GM11168 (cell line): ENCODE measurements around the gene C2CD4B.

ENCODE experiments used
- in situ Hi-C: fragments of 300-500 bp; cut with MboI; formaldehyde crosslinking; loops from one replicate; pipeline ENCODE4 v1.12.0; 2022; ENCODE audit warnings: low sequenced_read_pairs; ENCODE audit not compliant: unreplicated experiment

C2CD4B gene

DNA sequence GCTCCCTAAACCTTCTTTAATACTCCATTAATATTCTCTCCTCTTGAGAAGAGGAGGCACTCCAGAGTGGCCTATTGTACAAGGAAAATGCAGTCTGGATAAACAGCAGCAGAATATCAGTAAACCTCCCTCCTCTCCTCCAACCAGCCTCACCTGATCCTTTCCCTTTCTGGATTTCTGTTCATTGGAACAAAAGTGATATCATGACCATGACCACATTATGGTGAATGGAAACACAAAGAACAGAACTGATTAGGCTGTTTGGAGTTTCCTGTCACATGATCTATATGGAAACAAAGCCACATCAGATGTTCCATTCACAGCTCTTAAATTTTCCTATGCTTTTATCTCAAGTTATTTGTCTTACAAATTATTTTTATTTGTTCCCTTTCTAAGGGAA is 14.6 kb downstream of the C2CD4B start:
- in situ Hi-C loops, result no loop called here

DNA sequence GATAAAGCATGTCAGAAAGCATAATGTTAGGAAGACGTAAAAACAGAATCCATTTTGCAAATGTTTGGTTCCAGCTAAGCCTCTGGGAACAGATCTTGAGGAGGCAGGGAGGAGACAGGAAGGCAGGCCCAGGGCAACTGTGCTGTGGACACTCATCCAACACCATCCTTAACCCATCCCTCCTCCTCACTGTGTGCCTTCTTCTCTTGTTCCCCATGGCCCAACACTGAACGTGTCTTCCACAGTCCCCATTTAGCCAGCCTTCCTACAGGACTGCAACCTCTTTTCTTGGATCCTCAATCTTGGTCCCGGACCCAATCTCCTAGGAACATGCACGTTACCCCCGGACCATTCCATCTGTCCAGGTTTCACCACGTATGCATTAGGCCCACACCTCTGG is 15.4 kb downstream of the C2CD4B start:
- in situ Hi-C loops, result no loop called here

DNA sequence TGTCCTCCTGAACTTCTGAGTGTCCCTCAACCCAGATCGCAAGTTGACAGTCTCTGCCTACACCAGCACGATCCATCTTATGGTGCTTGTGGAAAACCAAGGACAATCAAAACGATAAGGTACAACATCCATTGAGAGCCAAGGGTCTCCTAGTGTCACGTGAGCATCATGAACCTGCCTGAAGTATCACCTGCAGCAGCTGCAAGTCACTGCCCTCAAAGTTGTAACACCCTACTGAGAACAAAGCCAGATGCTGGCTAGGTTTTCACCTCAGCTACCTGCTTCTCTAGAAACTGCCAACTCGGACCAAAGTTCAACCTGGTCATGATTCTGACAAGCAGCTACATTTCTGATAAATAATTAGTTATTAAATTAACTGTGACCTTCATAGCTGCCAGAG is 17.5 kb downstream of the C2CD4B start:
- in situ Hi-C loops, result no loop called here

DNA sequence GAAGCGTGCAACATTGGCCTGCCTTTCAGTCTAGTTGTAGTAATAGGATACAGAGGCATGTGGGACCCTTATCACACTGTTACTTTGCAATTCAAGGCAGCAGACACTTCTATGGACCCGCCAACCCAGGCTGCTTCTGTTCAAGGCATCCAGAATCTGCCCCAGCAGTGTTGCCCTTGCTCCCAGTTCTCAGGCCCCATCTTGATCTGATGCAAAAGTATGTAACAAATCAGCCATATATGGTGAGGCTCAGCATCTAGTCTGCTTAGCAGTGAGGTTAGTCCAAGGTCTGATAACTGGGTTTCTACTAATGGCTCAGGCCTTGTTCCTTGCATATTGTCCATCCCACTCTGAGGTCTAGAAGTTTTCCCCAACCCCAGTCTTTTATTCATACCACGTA is 17.9 kb downstream of the C2CD4B start:
- in situ Hi-C loops, result no loop called here

DNA sequence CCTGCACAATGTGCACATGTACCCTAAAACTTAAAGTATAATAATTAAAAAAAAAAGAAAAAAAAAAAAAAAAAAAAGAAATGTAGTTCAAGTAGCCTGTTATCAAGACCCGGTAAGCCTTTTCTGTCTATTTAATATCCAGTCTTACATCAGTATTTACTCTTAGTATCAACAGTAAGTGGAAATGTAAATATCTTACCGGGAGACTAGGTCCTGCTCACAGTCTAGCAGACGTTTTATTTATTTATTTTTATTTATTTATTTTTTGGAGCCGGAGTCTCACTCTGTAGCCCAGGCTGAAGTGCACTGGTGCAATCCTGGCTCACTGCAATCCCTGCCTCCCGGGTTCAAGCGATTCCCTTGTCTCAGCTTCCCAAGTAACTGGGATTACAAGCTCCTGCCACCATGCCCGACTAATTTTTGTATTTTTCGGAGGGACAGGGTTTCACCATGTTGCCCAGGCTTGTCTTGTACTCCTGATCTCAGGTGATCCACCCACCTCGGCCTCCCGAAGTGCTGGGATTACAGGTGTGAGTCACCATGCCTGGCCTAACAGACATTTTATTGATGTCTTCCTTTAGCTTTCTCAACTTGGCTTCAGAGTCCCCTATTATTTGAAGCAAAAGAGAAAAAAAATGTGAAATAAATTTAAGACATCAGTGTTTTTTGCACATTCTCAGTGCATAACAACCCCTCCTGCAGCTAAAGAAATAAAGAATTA is 19.9 kb downstream of the C2CD4B start:
- in situ Hi-C loops, result no loop called here

DNA sequence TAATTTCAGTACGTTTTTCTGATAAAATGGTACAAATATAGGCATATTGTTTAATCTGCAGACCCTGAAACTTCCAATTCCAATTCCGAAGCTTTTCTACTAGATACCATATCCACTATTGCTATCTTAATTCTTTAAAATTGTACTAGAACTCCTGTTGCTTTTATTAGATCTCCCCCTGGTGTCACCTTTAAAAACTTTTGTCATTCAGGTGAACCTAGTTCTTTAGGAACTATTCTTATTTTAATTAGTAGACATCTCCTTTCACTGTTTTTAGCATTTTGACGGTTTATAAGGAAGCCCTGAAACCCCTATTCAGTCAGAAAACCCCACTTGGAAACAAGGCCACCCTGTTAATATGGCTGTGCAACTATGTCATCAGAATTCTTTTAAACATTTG is 22.3 kb downstream of the C2CD4B start:
- in situ Hi-C loops, result no loop called here

DNA sequence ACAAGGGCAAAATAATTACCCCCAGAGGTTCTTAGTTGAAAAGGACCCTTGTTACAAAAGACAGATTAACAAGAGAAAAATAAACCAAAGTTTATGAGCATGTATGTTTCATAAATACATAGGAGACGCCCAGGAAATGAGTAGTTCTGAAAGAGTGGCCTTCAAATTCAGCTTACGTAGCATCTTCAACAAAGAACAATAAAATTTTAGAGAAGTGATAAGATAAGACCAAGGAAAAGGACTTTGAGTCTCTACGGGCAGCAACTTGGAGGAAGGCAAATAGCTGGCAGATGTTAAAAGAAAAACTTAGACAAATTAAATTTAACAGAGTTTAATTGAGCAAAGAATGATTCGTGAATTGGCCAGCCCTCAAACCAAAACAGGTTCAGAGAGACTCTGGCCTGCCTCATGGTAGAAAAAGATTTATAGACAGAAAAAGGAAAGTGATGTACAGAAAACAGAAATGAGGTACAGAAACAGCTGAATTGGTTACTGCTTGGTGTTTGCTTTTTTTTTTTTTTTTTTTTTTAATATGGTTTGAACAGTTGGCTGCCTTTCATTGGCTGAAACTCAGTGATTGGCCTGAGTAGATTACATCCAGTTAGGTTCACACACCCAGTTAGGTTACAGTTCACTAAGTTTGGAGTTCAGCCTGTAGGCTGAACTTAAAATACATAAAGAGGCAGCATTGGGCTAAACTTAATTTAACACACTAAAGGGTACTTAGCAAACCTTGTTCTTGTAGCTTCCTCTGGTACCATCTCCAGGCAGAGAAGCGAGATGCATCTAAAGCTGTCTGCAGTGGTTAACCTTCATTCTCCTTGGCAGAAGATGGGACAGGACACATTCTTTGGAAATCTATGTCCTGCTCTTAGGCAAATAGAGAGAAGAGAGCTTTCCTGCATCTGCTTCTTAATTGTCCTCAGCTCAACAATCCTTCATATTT is 23.2 kb downstream of the C2CD4B start:
- in situ Hi-C loops, result no loop called here

DNA sequence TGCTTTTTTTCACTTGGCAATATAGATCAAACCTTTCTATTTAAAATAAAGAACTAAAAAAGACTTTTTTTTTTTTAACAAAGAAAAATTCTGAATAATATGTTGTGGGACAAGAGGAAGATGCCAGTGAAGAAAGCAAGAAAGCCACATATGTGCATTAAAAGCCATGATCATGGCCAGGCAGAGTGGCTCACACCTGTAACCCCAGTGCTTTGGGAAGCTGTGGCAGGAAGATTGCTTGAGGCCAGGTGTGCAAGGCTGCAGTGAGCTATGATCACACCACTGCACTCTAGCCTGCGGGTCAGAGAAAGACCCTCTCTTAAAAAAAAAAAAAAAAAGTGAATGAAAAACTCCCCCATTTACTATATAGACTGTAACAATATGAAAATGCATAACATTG is 23.9 kb downstream of the C2CD4B start:
- in situ Hi-C loops, result no loop called here

DNA sequence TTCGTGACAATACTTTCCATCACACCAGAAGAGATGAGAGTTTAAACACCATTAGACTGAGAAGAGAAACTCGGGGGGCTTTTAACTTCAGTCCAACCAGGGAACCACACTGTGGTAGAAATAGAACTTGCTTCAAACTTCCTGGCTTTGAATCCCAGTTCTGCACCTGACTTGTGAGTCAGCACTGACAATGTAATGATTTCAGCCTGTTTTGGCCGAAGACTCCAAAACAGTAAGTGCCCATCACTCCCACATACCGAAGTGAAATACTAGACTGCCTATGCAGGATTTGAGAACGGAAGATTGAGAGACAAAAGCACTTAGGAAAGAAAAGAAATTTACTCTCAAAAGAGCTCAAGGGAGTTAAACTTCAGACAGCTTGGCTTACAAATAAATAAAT is 27.0 kb downstream of the C2CD4B start:
- in situ Hi-C loops, result no loop called here

DNA sequence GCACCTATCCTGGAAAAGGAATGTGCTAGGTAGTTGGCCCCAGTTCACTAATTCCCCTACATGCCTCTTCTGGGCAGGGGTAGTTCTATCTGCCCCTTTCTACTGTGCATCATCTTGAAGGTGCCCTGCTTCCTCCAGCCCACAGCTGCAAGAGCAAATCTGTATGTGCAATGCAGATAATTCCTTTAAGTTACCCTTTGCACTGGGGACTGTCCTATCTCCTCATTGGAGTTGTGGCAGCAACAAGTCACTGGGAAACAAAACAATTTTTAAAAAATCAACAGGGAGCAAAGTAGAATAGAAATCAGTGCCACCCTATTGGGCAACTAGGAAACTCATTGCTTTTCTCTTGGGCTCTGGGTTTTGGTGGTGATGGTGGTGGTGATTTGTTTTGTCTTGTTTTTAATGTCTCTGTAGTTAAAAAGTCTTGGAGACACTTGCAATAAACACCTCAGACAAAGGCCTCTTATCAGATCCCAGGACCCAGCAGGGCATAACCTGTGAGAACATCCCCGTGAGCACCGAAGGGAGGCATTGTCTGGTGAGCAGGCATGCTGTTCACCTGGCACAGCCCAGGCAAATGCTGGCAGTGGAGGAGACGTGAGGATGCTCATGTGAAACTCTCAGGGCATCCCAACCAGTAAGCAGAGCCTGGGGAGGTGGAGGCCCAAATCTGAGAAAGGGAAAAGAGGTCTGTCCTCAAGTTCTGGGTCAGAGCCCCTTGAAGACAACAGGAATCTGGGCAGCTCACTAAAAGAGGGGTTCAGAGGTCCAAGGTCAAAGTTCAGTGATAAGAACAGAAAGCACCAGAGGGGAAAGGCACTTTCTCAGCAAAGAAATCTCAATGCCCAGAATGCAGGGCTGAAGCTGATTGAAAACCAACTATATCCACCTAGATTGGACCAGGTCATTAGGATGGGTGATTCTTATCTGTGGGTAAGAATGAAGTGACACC is 27.9 kb downstream of the C2CD4B start:
- in situ Hi-C loops, result no loop called here

DNA sequence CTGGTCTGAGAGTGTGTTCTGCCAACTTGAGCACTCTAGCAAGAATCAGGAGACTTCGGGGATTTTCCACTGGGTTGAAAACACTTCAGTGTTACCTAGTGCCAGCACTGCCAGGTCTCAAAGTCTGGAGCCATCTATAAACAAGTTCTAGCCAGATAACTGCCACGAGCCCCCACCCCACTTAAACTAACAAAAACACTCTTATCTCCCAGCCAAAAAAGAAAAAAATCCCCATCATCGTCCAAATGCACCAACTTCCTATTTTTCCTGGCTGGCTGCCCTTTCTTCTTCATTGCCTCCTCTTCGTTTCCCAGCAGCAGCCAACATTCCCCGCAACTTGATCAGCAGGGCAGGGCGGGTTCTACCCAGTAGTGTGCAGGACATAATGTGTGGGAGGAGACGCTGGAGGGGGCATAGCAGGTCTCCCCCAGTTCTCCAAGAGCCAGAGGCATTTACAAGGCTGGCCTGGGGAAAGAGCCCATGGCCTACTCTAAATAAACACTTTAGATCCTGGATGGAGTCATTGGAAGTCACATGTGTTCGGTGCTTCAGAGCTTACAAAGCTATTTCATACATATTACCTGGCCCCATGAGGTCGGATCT is 29.5 kb downstream of the C2CD4B start:
- in situ Hi-C loops, result no loop called here

DNA sequence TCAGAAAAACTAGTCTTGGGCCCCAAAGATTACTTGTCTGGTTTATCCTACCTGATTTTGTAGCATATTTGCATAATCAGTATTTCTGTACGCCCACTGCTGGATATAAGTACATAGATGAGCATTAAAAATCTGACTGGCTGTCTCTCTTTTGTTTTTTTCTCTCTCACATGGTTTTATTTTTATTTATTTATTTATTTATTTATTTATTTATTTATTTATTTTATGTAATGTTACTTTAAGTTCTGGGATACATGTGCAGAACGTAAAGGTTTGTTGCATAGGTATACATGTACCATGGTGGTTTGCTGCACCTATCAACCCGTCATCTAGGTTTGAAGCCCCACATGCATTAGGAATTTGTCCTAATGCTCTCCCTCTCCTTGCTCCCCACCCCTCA is 31.9 kb downstream of the C2CD4B start:
- in situ Hi-C loops, result no loop called here

DNA sequence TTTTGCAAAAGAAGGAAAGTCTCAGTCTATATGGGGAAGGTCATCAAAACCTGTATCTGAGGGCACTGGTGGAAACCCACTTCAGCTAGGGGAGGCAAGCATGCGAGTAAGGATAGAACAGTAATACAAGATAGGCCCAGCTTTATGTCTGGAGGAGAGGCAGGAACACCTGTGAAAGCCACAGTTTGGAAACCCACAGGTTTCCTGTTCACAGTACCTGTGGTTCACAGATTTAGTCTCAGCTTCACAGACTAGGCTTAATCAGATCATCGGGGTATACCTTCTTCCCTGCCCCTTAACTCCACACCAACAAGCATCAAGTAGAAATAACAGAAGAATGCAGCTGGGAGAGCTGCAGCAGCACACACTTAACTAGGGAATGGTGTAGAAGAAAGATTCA is 36.2 kb downstream of the C2CD4B start:
- in situ Hi-C loops, result no loop called here

DNA sequence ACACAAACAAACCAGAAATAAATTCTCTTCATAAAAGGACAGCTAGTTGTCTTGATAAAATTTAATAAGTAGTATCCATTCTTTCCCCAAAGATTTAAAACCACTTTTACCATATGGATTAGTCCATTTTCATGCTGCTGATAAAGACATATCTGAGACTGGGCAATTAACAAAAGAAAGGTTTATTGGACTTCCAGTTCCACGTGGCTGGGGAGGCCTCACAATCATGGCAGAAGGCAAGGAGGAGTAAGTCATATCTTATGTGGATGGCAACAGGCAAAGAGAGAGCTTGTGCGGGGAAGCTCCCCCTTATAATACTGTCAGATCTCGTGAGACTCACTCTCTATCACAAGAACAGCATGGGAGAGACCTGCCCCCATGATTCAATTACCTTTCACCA is 38.7 kb downstream of the C2CD4B start:
- in situ Hi-C loops, result no loop called here

DNA sequence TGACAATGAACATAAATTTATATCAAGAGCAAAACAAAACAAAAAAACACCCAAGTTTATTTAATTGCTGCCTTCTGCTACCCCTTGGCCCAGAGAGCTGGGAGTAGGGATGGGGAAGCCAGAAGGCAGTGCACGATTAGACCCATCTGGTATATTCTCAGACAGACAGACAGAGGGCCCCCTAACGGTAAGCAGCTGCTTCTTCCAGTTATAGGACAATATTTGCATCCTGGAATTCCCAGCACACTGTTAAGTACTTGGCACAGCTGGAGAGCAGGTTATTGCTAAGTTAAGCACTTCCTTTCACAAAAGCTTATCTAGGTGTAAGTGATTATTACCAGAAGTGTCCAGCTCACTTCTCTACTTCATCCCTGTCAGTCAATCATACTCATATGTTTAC is 39.3 kb downstream of the C2CD4B start:
- in situ Hi-C loops, result no loop called here

DNA sequence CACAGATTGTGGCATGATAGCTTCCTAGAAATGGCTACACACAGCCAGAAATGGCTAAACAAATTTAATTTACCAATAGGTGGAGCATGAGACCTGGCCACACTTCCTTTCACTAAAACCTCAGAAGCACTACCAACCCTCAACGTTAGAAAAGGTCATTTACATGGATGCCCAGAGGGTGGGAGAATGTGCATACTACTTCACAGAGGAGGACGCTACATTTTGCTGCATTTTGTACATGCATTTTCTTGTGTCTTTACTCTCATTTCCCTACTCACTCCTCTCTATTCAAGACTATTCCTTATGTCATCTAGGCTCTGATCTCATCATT is 40.1 kb downstream of the C2CD4B start:
- in situ Hi-C loops, result no loop called here

DNA sequence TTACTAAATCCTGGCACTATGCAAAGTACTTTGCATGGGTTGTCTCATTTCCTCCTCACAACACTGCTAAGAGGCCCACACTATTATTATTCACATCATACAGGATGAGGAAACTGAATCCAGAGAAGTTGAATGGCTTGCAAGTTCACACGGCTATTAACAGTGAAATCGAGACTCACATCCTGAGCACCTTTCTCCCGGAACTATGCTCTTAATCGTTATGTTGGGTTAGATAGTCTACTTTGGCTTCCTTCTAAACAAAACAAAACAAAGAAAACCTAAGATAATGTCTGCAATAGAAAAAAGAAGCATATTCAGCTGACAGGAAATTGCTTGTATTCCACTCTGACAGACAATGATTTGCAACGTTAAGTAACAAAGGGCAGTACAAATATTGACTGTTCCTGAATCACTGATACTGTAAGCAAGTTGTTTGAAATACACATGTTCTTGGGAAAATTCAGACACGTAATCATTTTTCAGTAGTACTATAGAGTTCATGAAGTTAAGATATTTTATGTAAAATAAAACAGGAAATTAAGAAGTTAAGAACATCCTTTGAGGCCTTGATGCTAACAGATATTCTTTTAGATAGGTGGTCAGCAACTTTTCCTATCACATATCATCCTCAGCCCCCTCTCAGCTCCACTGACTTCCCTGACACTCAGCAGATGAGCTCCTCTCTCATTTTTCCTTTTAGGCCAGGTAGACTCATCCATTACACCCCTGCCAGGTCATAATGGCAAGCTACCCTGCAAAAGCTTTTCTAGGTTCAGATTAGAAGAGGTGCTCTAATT is 40.7 kb downstream of the C2CD4B start:
- in situ Hi-C loops, result no loop called here

DNA sequence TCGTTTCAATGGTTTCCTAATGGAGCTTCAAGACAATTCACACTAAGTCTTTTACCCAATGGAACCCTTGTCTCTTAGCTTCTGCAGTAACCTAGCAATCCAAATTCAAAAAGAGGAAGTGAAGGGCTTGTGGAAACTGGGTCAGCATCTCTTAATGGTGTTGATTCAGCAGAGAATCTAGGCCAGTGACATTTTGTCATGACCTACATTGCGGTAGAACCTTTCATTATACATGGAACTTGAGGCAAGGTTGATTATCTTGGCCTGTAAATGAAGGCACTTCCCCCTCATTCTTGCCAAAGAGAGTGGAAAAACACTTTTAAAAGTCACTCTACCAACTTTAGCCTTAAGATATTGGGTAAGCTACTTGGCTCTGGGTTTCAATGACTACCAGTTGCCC is 42.8 kb downstream of the C2CD4B start:
- in situ Hi-C loops, result no loop called here

DNA sequence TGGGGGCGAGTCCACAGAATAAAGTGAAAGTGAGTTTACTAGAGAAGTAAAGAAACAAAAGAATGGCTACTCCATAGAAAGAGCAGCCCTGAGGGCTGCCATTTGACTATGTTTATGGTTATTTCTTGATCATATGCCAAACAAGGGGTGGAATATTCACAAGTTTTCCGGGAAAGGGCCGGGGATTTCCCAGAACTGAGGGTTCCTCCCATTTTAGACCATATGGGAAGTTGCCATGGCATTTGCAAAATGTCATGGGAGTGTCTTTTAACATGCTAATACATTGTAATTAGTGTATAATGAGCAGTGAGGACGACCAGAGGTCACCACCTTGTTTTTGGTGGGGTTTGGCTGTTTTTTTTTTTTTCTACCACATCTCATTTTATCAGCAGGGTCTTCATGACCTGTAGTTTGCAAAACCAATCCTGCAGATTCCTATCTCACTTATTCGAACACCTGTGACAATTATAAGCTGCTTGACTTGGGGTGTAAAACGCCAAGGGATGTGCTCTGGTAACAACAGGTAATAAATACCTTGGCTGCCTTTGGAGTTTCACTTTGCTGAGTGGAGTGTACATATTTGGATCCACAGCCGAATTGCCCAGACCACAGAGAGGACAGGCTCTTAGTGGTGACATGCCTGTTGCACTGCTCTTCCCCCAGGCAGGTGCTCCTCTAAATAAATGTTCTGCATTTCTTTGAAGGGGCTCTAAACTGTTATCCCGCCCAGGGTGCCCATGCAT is 43.6 kb downstream of the C2CD4B start:
- in situ Hi-C loops, result no loop called here
